Left lobe of liver (tissue), 2 donors: Measurements from ENCODE around the gene TYMS. TPM values are rescaled to one million over a fixed set of nuclear protein-coding genes. Genes with fewer than 3 reads are reported as not detected.

Experiments used
- ATAC-seq: fragments of 200-7000 bp; cut with Tn5 transposase; one replicate; pipeline ENCODE4 v1.9.1; 2020; ENCODE audit warnings: mild to moderate bottlenecking, moderate library complexity
- DNase-seq: peaks from one replicate; pipeline ENCODE4 v3.0.0-alpha.2; 2020; ENCODE audit warnings: low spot score
- total RNA-seq: library from RNA; stranded (reverse); gene quantifications from one replicate; pipeline ENCODE4 v1.2.1, GENCODE V29; 2021
- donor health status: DM: no; HTN: no; CAD: no; lungs with moderate emphysema.
- donor health status: DM: no; HTN: yes; CAD: no.

The TYMS gene
- total RNA-seq, 1 donor from 2014 or later = 1.7 TPM

- no peak for ATAC-seq
Observed at GRCh38 chr18:710418-711300, 53.2 kb downstream of the TYMS start.

GRCh38 chr18:711310-711656, 53.8 kb downstream of the TYMS start:
- DNase-seq = no peak

More at GRCh38 chr18:710418-711300, 53.2 kb downstream of the TYMS start:
- DNase-seq = no peak

GRCh38 chr18:711657-712400, 54.4 kb downstream of the TYMS start:
- DNase-seq (peak; percentile 91), ATAC-seq (peak; percentile 64)

More at GRCh38 chr18:711310-711656, 53.8 kb downstream of the TYMS start:
- ATAC-seq = no peak

- peak; percentile 92 for DNase-seq
- ATAC-seq = peak; percentile 93
Observed at GRCh38 chr18:712401-713134, 55.1 kb downstream of the TYMS start, which contains the start of gene ENOSF1. TSS of gene ENOSF1 (minus strand) at chr18:712630. CDS start at chr18:712587, 43 bp downstream.

- DNase-seq (no peak), ATAC-seq (no peak)
Observed at GRCh38 chr18:713135-713490, 55.7 kb downstream of the TYMS start.

GRCh38 chr18:715626-716025, 58.2 kb downstream of the TYMS start:
- no peak for ATAC-seq
- no peak for DNase-seq

- ATAC-seq (peak; percentile 10), DNase-seq (no peak)
Observed at GRCh38 chr18:717003-717402, 59.5 kb downstream of the TYMS start.

Other genes with a start within 250 kb of the TYMS start
- 0.08 TPM for gene COLEC12, start 157.0 kb upstream of the TYMS start, total RNA-seq
- gene CETN1, start 77.3 kb upstream of the TYMS start, total RNA-seq = not detected
- not detected for gene CLUL1, start 60.7 kb upstream of the TYMS start, total RNA-seq
- 77.4 TPM for gene ENOSF1, start 55.0 kb downstream of the TYMS start, total RNA-seq
- 31.1 TPM for gene YES1, start 154.6 kb downstream of the TYMS start, total RNA-seq
- gene ADCYAP1, start 247.2 kb downstream of the TYMS start, total RNA-seq = not detected